ENCODE measurements around the gene LRRN4.

DNA sequence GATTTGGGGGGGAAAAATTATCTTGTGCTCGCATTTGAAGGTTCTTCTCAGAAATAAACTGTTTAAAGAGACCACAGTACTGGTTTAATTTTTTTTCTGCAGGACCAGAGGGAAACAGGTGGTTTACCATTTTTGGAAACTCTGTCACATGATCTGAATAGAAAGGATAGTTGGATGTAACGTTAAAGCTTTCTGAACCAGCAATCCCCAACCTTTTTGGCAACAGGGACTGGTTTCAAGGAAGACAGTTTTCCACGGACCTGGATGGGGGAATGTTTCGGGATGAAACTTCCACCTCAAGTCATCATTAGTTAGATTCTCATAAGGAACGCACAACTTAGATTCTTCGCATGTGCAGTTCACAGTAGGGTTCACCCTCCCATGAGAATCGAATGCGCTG, 53.0 kb downstream of the LRRN4 start:
- TF ChIP-seq MAFF (IDR thresholded peaks at IDR 0.05; ENCODE audit: low read length) (no peak), POLR2A (conservative IDR thresholded peaks at IDR 0.05) (no peak), ZNF584 (CRISPR knock-in tag; IDR thresholded peaks at IDR 0.05; ENCODE audit: low read depth) (no peak), CHD4 (IDR thresholded peaks at IDR 0.05; ENCODE audit: insufficient read depth, insufficient replicate concordance, low read depth, low read length, poor library complexity, severe bottlenecking) (no peak), NONO (IDR thresholded peaks at IDR 0.05; ENCODE audit: low read depth in 2 of 2, low read length in 1 of 2) (no peak), RBM22 (IDR thresholded peaks at IDR 0.05; ENCODE audit: low read depth, low read length, poor library complexity, severe bottlenecking) (no peak), TAF1 (IDR thresholded peaks at IDR 0.05; ENCODE audit: control insufficient read depth, extremely low read depth, insufficient read depth, low read length, severe bottlenecking) (no peak), SAFB (IDR thresholded peaks at IDR 0.05; ENCODE audit: borderline replicate concordance, low read depth, low read length) (no peak)
